HCT116 (cell line): ENCODE data around the gene ZBTB38.

Source experiments
- CEBPB ChIP-seq: IDR thresholded peaks from 2 replicates; pipeline ENCODE4 v1.6.1; 2012; ENCODE audit warnings: low read depth
- CTCF ChIP-seq, 3 experiments: fragments of 200-600 bp in 1 of 3; sonication (generic) in 1 of 3; IDR thresholded peaks in 2 of 3; conservative IDR thresholded peaks in 1 of 3; 2 replicates each; pipeline ENCODE4 v1.5.1; 2012 to 2017; ENCODE audit warnings: low read depth in 2 of 3, low read length in 2 of 3, antibody characterized with exemption in 1 of 3, borderline replicate concordance in 1 of 3, control low read depth in 1 of 3, mild to moderate bottlenecking in 1 of 3, mixed read lengths in 1 of 3, mixed run types in 1 of 3, moderate library complexity in 1 of 3; ENCODE audit not compliant: insufficient read depth in 1 of 3
- EZH2phosphoT487 ChIP-seq: fragments of 200-600 bp; IDR thresholded peaks from 2 replicates; pipeline ENCODE4 v1.6.1; 2018; ENCODE audit warnings: antibody characterized with exemption, borderline replicate concordance
- POLR2A ChIP-seq: IDR thresholded peaks from 2 replicates; pipeline ENCODE4 v1.7.0; 2011; ENCODE audit warnings: borderline replicate concordance; ENCODE audit not compliant: insufficient read depth, insufficient read length; ENCODE audit errors: extremely low read depth

GRCh38 chr3:141349711-141350110 is 18.6 kb upstream of the ZBTB38 start:
- TF ChIP-seq POLR2A (no peak), CTCF (IDR thresholded peaks at IDR 0.05 in 2 of 3, conservative IDR thresholded peaks at IDR 0.05 in 1 of 3; ENCODE audit: borderline replicate concordance in 1 of 3, insufficient read depth in 1 of 3, low read depth in 2 of 3, low read length in 2 of 3) (no peak), CEBPB (no peak), EZH2phosphoT487 (no peak)
